HepG2 (cell line): ENCODE data around the gene METTL23. TPM values are rescaled to one million over a fixed set of nuclear protein-coding genes. Genes with fewer than 3 reads are reported as not detected.

Experiments used
- CEBPB ChIP-seq: IDR thresholded peaks from 2 replicates; pipeline ENCODE4 v1.6.1; 2011; ENCODE audit warnings: low read depth, low read length, improper control_type of control experiment, borderline replicate concordance
- ERF ChIP-seq: IDR thresholded peaks from 2 replicates; pipeline ENCODE4 v1.6.1; 2018; ENCODE audit warnings: missing biosample characterization, missing genetic modification reagents
- GATA4 ChIP-seq: sonication (generic); IDR thresholded peaks from 2 replicates; pipeline ENCODE4 v1.6.1; 2016; ENCODE audit warnings: antibody characterized with exemption, low read depth, borderline replicate concordance
- MTERF4 ChIP-seq: sonication (generic); formaldehyde crosslinking; IDR thresholded peaks from 2 replicates; pipeline ENCODE4 v1.8.0; 2023; ENCODE audit warnings: mild to moderate bottlenecking, missing genetic modification reagents
- MXD1 ChIP-seq: sonication (generic); formaldehyde crosslinking; IDR thresholded peaks from 2 replicates; pipeline ENCODE4 v1.4.0; 2020; ENCODE audit warnings: mild to moderate bottlenecking, missing genetic modification reagents
- NFE2 ChIP-seq: sonication (generic); formaldehyde crosslinking; IDR thresholded peaks from 2 replicates; pipeline ENCODE4 v1.4.0; 2020; ENCODE audit warnings: missing genetic modification reagents
- PCBP1 ChIP-seq: fragments of 200-400 bp; formaldehyde crosslinking; IDR thresholded peaks from 2 replicates; pipeline ENCODE4 v1.6.1; 2017; ENCODE audit warnings: mild to moderate bottlenecking, low read depth, low read length, borderline replicate concordance
- SCMH1 ChIP-seq: sonication (generic); formaldehyde crosslinking; IDR thresholded peaks from 2 replicates; pipeline ENCODE4 v1.9.0; 2021; ENCODE audit warnings: missing genetic modification reagents, mild to moderate bottlenecking, borderline replicate concordance
- SIX1 ChIP-seq: sonication (generic); formaldehyde crosslinking; IDR thresholded peaks from 2 replicates; pipeline ENCODE4 v1.4.0; 2020; ENCODE audit warnings: missing genetic modification reagents, borderline replicate concordance
- SNRNP70 ChIP-seq: fragments of 200-400 bp; formaldehyde crosslinking; IDR thresholded peaks from 2 replicates; pipeline ENCODE4 v1.6.1; 2017; ENCODE audit warnings: mild to moderate bottlenecking, low read depth, low read length, moderate library complexity
- ZBTB1 ChIP-seq: sonication (generic); formaldehyde crosslinking; IDR thresholded peaks from 2 replicates; pipeline ENCODE4 v1.4.0; 2020; ENCODE audit warnings: missing genetic modification reagents, borderline replicate concordance
- ZFP36L1 ChIP-seq: sonication (generic); formaldehyde crosslinking; IDR thresholded peaks from 2 replicates; pipeline ENCODE4 v1.8.0; 2022; ENCODE audit warnings: mild to moderate bottlenecking, missing genetic modification reagents, moderate library complexity
- ZIK1 ChIP-seq: sonication (generic); formaldehyde crosslinking; IDR thresholded peaks from 2 replicates; pipeline ENCODE4 v1.5.0; 2020; ENCODE audit warnings: mild to moderate bottlenecking, low read depth, missing genetic modification reagents, borderline replicate concordance
- ZNF841 ChIP-seq: sonication (generic); formaldehyde crosslinking; IDR thresholded peaks from 2 replicates; pipeline ENCODE4 v1.8.1; 2023; ENCODE audit warnings: missing genetic modification reagents, borderline replicate concordance
- polyA plus RNA-seq, 8 experiments: library from polyadenylated mRNA; depleted of rRNA in 3 of 8; stranded (reverse) in 7 of 8; unstranded in 1 of 8; fragments of >200 nt; fragmentation: Illumina TruSeq in 4 of 8; extraction: Trizol in 4 of 8; gene quantifications; 2 replicates each; pipeline versions ENCODE4 v1.2.1 to v1.2.3, GENCODE V29; 2011 to 2016; ENCODE audit warnings: low read depth in 4 of 8, missing spikeins in 1 of 8, mixed read lengths in 1 of 8; ENCODE audit not compliant: insufficient read depth in 1 of 8
- total RNA-seq, 5 experiments: library from RNA; depleted of rRNA; stranded (reverse); fragments of >200 nt; fragmentation: Illumina TruSeq; extraction: Trizol; gene quantifications; 2 replicates each; pipeline ENCODE4 v1.2.3, GENCODE V29; 2016; ENCODE audit warnings: low read depth in 1 of 5
- TF ChIP-seq, protein P1 (sequence below): sonication (generic); formaldehyde crosslinking; conservative IDR thresholded peaks from 2 replicates; pipeline ENCODE4 v1.8.1; 2023; ENCODE audit warnings: missing genetic modification reagents
- TF ChIP-seq, protein P2 (sequence below): IDR thresholded peaks from 2 replicates; pipeline ENCODE4 v1.6.1; 2016; ENCODE audit warnings: low read depth, control low read depth
- TF ChIP-seq, protein P3 (sequence below): sonication (generic); formaldehyde crosslinking; IDR thresholded peaks from 2 replicates; pipeline ENCODE4 v1.4.0; 2020; ENCODE audit warnings: missing genetic modification reagents, mild to moderate bottlenecking, borderline replicate concordance
- TF ChIP-seq, protein P4 (sequence below): sonication (generic); formaldehyde crosslinking; IDR thresholded peaks from 2 replicates; pipeline ENCODE4 v1.5.0; 2020; ENCODE audit warnings: mild to moderate bottlenecking, missing genetic modification reagents, moderate library complexity

The METTL23 gene
- total and polyA plus RNA-seq, 2 of the 13 experiments (the other 11 are each of a cell fraction or from before 2014, with no cell fraction given): 39.9 to 104 TPM

- 0 out of 2 replicates have a peak, but pooled peaks have one; percentile 28 for TF ChIP-seq GATA4
- TF ChIP-seq, protein P1, sequence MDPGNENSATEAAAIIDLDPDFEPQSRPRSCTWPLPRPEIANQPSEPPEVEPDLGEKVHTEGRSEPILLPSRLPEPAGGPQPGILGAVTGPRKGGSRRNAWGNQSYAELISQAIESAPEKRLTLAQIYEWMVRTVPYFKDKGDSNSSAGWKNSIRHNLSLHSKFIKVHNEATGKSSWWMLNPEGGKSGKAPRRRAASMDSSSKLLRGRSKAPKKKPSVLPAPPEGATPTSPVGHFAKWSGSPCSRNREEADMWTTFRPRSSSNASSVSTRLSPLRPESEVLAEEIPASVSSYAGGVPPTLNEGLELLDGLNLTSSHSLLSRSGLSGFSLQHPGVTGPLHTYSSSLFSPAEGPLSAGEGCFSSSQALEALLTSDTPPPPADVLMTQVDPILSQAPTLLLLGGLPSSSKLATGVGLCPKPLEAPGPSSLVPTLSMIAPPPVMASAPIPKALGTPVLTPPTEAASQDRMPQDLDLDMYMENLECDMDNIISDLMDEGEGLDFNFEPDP (CRISPR knock-in tag): no peak
- TF ChIP-seq SNRNP70: no peak
- no peak for TF ChIP-seq CEBPB
- peak; percentile 48; the same call in 1 of the 2 replicates for TF ChIP-seq MXD1 (CRISPR knock-in tag)
- no peak for TF ChIP-seq ZIK1
- 0 out of 2 replicates have a peak, but pooled peaks have one; percentile 7 for TF ChIP-seq ZFP36L1 (CRISPR knock-in tag)
- TF ChIP-seq, protein P2, sequence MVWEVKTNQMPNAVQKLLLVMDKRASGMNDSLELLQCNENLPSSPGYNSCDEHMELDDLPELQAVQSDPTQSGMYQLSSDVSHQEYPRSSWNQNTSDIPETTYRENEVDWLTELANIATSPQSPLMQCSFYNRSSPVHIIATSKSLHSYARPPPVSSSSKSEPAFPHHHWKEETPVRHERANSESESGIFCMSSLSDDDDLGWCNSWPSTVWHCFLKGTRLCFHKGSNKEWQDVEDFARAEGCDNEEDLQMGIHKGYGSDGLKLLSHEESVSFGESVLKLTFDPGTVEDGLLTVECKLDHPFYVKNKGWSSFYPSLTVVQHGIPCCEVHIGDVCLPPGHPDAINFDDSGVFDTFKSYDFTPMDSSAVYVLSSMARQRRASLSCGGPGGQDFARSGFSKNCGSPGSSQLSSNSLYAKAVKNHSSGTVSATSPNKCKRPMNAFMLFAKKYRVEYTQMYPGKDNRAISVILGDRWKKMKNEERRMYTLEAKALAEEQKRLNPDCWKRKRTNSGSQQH: peak; percentile 63; the same call in 1 of the 2 replicates
- no peak for TF ChIP-seq SIX1 (CRISPR knock-in tag)
- peak; percentile 55; the same call in 1 of the 2 replicates for TF ChIP-seq ZBTB1 (CRISPR knock-in tag)
- peak; percentile 84; the same call in 1 of the 2 replicates for TF ChIP-seq ZNF841 (CRISPR knock-in tag)
- no peak for TF ChIP-seq SCMH1 (CRISPR knock-in tag)
- no peak for TF ChIP-seq PCBP1
- TF ChIP-seq MTERF4: peak; percentile 84
- TF ChIP-seq, protein P3, sequence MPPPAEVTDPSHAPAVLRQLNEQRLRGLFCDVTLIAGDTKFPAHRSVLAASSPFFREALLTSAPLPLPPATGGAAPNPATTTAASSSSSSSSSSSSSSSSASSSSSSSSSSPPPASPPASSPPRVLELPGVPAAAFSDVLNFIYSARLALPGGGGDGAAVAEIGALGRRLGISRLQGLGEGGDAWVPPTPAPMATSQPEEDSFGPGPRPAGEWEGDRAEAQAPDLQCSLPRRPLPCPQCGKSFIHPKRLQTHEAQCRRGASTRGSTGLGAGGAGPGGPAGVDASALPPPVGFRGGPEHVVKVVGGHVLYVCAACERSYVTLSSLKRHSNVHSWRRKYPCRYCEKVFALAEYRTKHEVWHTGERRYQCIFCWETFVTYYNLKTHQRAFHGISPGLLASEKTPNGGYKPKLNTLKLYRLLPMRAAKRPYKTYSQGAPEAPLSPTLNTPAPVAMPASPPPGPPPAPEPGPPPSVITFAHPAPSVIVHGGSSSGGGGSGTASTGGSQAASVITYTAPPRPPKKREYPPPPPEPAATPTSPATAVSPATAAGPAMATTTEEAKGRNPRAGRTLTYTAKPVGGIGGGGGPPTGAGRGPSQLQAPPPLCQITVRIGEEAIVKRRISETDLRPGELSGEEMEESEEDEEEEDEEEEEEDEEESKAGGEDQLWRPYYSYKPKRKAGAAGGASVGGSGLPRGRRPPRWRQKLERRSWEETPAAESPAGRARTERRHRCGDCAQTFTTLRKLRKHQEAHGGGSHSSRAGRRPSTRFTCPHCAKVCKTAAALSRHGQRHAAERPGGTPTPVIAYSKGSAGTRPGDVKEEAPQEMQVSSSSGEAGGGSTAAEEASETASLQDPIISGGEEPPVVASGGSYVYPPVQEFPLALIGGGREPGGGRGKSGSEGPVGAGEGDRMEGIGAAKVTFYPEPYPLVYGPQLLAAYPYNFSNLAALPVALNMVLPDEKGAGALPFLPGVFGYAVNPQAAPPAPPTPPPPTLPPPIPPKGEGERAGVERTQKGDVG (CRISPR knock-in tag): peak; percentile 7; the same call in 1 of the 2 replicates
- TF ChIP-seq, protein P4, sequence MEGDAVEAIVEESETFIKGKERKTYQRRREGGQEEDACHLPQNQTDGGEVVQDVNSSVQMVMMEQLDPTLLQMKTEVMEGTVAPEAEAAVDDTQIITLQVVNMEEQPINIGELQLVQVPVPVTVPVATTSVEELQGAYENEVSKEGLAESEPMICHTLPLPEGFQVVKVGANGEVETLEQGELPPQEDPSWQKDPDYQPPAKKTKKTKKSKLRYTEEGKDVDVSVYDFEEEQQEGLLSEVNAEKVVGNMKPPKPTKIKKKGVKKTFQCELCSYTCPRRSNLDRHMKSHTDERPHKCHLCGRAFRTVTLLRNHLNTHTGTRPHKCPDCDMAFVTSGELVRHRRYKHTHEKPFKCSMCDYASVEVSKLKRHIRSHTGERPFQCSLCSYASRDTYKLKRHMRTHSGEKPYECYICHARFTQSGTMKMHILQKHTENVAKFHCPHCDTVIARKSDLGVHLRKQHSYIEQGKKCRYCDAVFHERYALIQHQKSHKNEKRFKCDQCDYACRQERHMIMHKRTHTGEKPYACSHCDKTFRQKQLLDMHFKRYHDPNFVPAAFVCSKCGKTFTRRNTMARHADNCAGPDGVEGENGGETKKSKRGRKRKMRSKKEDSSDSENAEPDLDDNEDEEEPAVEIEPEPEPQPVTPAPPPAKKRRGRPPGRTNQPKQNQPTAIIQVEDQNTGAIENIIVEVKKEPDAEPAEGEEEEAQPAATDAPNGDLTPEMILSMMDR: peak; percentile 90
- TF ChIP-seq NFE2 (CRISPR knock-in tag): no peak
- peak; percentile 92 for TF ChIP-seq ERF (CRISPR knock-in tag)
Measured at GRCh38 chr17:76726776-76727718, at the start of gene METTL23 (continued).
